Duodenal mucosa (tissue), 2 donors: Measurements from ENCODE around the gene MYL11.

ENCODE experiments used
- H3K27ac ChIP-seq: one replicate; pipeline ENCODE4 v1.7.0; 2013; ENCODE audit warnings: low read depth, low read length
- H3K27me3 ChIP-seq, 2 donors: one replicate each; pipeline ENCODE4 v1.7.0; 2013; ENCODE audit warnings: low read length in 2 of 2, control low read depth in 1 of 2; ENCODE audit not compliant: insufficient read depth in 2 of 2, control insufficient read depth in 1 of 2
- H3K36me3 ChIP-seq, 2 donors: one replicate each; pipeline ENCODE4 v1.7.0; 2013; ENCODE audit warnings: low read length in 2 of 2, control low read depth in 1 of 2; ENCODE audit not compliant: insufficient read depth in 2 of 2, control insufficient read depth in 1 of 2
- H3K4me1 ChIP-seq, 2 donors: one replicate each; pipeline ENCODE4 v1.7.0; 2013; ENCODE audit warnings: low read length in 2 of 2, control low read depth in 1 of 2; ENCODE audit not compliant: insufficient read depth in 2 of 2, control insufficient read depth in 1 of 2
- H3K4me3 ChIP-seq, 2 donors: one replicate each; pipeline ENCODE4 v1.7.0; 2013; ENCODE audit warnings: low read length in 2 of 2, low read depth in 1 of 2
- H3K9ac ChIP-seq, 2 donors: one replicate each; pipeline ENCODE4 v1.7.0; 2013; ENCODE audit warnings: low read length in 2 of 2, low read depth in 1 of 2
- H3K9me3 ChIP-seq, 2 donors: one replicate each; pipeline ENCODE4 v1.7.0; 2013; ENCODE audit warnings: low read length in 2 of 2, control low read depth in 1 of 2; ENCODE audit not compliant: control insufficient read depth in 1 of 2

The MYL11 gene

DNA sequence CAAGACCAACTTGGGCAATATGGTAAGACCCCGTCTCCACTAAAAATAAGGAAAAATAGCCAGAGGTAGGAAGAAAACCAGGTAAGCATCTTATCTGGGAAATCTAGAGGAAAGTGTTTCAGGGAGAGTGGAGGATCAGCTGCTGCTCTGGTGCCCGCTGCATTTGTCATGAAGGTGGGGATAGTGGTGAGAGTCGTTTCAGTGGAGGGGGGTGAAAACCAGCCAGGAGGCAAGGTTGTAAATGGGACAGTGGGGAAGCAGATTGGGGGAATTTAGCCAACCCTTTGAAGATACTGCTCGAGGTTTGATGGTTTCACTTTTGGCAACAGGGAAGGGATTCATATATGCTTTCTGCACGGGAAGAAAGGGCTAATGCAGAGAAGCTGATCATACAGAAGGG lies 46.4 kb downstream of the MYL11 start:
- Histone ChIP-seq H3K27ac (no peak overlapping the region), H3K36me3 (peaks cover 13 to 43% of the 10 kb centered on the region in 2 donors), H3K9ac (no peak overlapping the region), H3K27me3 (no peaks in the 10 kb centered on the region), H3K4me1 (peaks cover 12% of the 10 kb centered on the region in 2 donors), H3K9me3 (no peaks in the 10 kb centered on the region), H3K4me3 (no peak overlapping the region)
